ENCODE results near the gene RIPOR1. TPM values are rescaled to one million over a fixed set of nuclear protein-coding genes. Genes with fewer than 3 reads are reported as not detected.
"Not testable (repeated sequence)": the region's sequence is repeated elsewhere in the genome, so short reads cannot be mapped to it uniquely, and the experiment has no call there.

Gene RIPOR1
- total RNA-seq, 1 experiment from 2014 or later, result 14.8 TPM

- 0 out of 2 replicates have a peak, but pooled peaks cover 2% of the 10 kb centered on the region for H3K79me2 ChIP-seq (ENCODE audit: low read length)
- ATAC-seq, result no peak
- no peaks in the 10 kb centered on the region for H3K9me2 ChIP-seq (replicated peaks; ENCODE audit: low read length)
- no peak overlapping the region for H3K9ac ChIP-seq (ENCODE audit: low read length)
- H2AFZ ChIP-seq (ENCODE audit: low read length), result no peak overlapping the region
- H3F3A ChIP-seq (ENCODE audit: low read length, unreplicated experiment), result no peaks in the 10 kb centered on the region
- BruUV-seq (replicated peaks), result no TSS peak
- DNase-seq, result no peak
- H3K4me3 ChIP-seq (ENCODE audit: low read length), result no peak overlapping the region
- H3K27ac ChIP-seq (ENCODE audit: low read length), result no peak overlapping the region
- peaks cover under 1% of the 10 kb centered on the region; the same call in 1 of the 2 replicates for H3K4me1 ChIP-seq (ENCODE audit: insufficient read depth, low read length)
- ChIA-PET CTCF (no interaction called here), POLR2A (ENCODE audit: unreplicated experiment) (no interaction called here)
- H3K9me3 ChIP-seq (ENCODE audit: low read length), result no peaks in the 10 kb centered on the region
- intact Hi-C loops (cut with micrococcal nuclease), result loop anchor here (5.0 kb wide), 1 partner anchor 35 kb away; no protein-coding TSS in a partner anchor
- no peaks in the 10 kb centered on the region for H3K27me3 ChIP-seq (ENCODE audit: low read length)
- no peak for TF ChIP-seq EZH2phosphoT487 (IDR thresholded peaks at IDR 0.05; ENCODE audit: borderline replicate concordance, low read length)
- TF ChIP-seq EZH2 (IDR thresholded peaks at IDR 0.05; ENCODE audit: low read length, unreplicated experiment), result no peak
- no peak for TF ChIP-seq CTCF (conservative IDR thresholded peaks at IDR 0.05; ENCODE audit: low read depth, low read length)
- no peaks in the 10 kb centered on the region for H4K20me1 ChIP-seq (ENCODE audit: low read length)
- no peak overlapping the region for H3K4me2 ChIP-seq (ENCODE audit: low read length)
- H3K36me3 ChIP-seq (ENCODE audit: low read depth, low read length), result no peaks in the 10 kb centered on the region
Measured at GRCh38 chr16:67486805-67487204, 41.8 kb upstream of the RIPOR1 start.

GRCh38 chr16:67487561-67487960 lies 41.1 kb upstream of the RIPOR1 start:
- CTCF ChIA-PET, result interaction anchor here (0.6 kb wide), 1 partner anchor 28 kb away, joined by 9 read pairs; no protein-coding TSS in a partner anchor
- H3K79me2 ChIP-seq (ENCODE audit: low read length); H3K36me3 ChIP-seq (ENCODE audit: low read depth, low read length); H3K4me2 ChIP-seq (ENCODE audit: low read length); ATAC-seq; H3K4me3 ChIP-seq (ENCODE audit: low read length); H4K20me1 ChIP-seq (ENCODE audit: low read length); H2AFZ ChIP-seq (ENCODE audit: low read length); H3F3A ChIP-seq (ENCODE audit: low read length, unreplicated experiment); H3K9ac ChIP-seq (ENCODE audit: low read length); H3K4me1 ChIP-seq (ENCODE audit: insufficient read depth, low read length); BruUV-seq (replicated peaks); H3K9me2 ChIP-seq (replicated peaks; ENCODE audit: low read length); H3K27me3 ChIP-seq (ENCODE audit: low read length); DNase-seq; H3K9me3 ChIP-seq (ENCODE audit: low read length); POLR2A ChIA-PET (ENCODE audit: unreplicated experiment); H3K27ac ChIP-seq (ENCODE audit: low read length): not testable (repeated sequence)
- intact Hi-C loops (cut with micrococcal nuclease), result loop anchor here (5.0 kb wide), 1 partner anchor 35 kb away; no protein-coding TSS in a partner anchor

- no peak overlapping the region for H3K4me3 ChIP-seq (ENCODE audit: low read length)
- DNase-seq, result no peak
- no peaks in the 10 kb centered on the region for H4K20me1 ChIP-seq (ENCODE audit: low read length)
- no peak overlapping the region for H2AFZ ChIP-seq (ENCODE audit: low read length)
- ATAC-seq, result no peak
- ChIA-PET CTCF (interaction anchor here (0.5 kb wide), 1 partner anchor 221 kb away, joined by 4 read pairs; no protein-coding TSS in a partner anchor), POLR2A (ENCODE audit: unreplicated experiment) (no interaction called here)
- no peak overlapping the region for H3K27ac ChIP-seq (ENCODE audit: low read length)
- H3K9me3 ChIP-seq (ENCODE audit: low read length), result no peaks in the 10 kb centered on the region
- no peaks in the 10 kb centered on the region for H3K9me2 ChIP-seq (replicated peaks; ENCODE audit: low read length)
- no TSS peak for BruUV-seq (replicated peaks)
- TF ChIP-seq EZH2 (IDR thresholded peaks at IDR 0.05; ENCODE audit: low read length, unreplicated experiment), result no peak
- TF ChIP-seq CTCF (conservative IDR thresholded peaks at IDR 0.05; ENCODE audit: low read depth, low read length), result no peak
- TF ChIP-seq EZH2phosphoT487 (IDR thresholded peaks at IDR 0.05; ENCODE audit: borderline replicate concordance, low read length), result no peak
- H3K4me2 ChIP-seq (ENCODE audit: low read length), result no peak overlapping the region
- intact Hi-C loops (cut with micrococcal nuclease), result loop anchor here (5.0 kb wide), 1 partner anchor 33 kb away; no protein-coding TSS in a partner anchor
- no peaks in the 10 kb centered on the region for H3K27me3 ChIP-seq (ENCODE audit: low read length)
- no peaks in the 10 kb centered on the region for H3K79me2 ChIP-seq (ENCODE audit: low read length)
- H3K36me3 ChIP-seq (ENCODE audit: low read depth, low read length), result no peaks in the 10 kb centered on the region; the same call in 1 of the 2 replicates
- H3F3A ChIP-seq (ENCODE audit: low read length, unreplicated experiment), result no peaks in the 10 kb centered on the region
- no peaks in the 10 kb centered on the region for H3K4me1 ChIP-seq (ENCODE audit: insufficient read depth, low read length)
- H3K9ac ChIP-seq (ENCODE audit: low read length), result no peak overlapping the region
Measured at GRCh38 chr16:67489401-67490083, 39.1 kb upstream of the RIPOR1 start.

All from PC-3 (cell line).